AG04450 (cell line): ENCODE measurements around the gene SLC16A11. TPM values are rescaled to one million over a fixed set of nuclear protein-coding genes. Genes with fewer than 3 reads are reported as not detected.

Experiments
- CTCF ChIA-PET: fragments of 300-600, 350-600 bp; formaldehyde crosslinking; extraction: SDS; loops from one replicate; lab custom pipeline; 2022; ENCODE audit warnings: antibody characterized with exemption, inconsistent platforms; lab: Charles Lee
- POLR2A ChIA-PET: fragments of 350-600 bp; formaldehyde crosslinking; extraction: SDS; loops from one replicate; lab custom pipeline; 2021; ENCODE audit warnings: antibody characterized with exemption, inconsistent platforms; lab: Yijun Ruan, JAX
- DNase-seq: peaks from one replicate; pipeline ENCODE4 v3.0.0-alpha.2; 2011; ENCODE audit warnings: low read depth, low spot score
- H3K27ac ChIP-seq: one replicate; pipeline ENCODE4 v1.5.1; 2012; ENCODE audit warnings: low read depth, low read length, control low read depth
- H3K27me3 ChIP-seq: one replicate; pipeline ENCODE4 v1.6.0; 2012; ENCODE audit warnings: low read length; ENCODE audit not compliant: control insufficient read depth, insufficient read depth
- H3K4me3 ChIP-seq: 2 replicates; pipeline ENCODE4 v1.5.1; 2011; ENCODE audit warnings: mild to moderate bottlenecking, low read depth, low read length, control low read depth
- H3K9me3 ChIP-seq: 2 replicates; pipeline ENCODE4 v1.5.1; 2012; ENCODE audit warnings: low read length; ENCODE audit not compliant: control insufficient read depth, insufficient read depth
- polyA plus RNA-seq: library from polyadenylated mRNA; depleted of rRNA; stranded (reverse); fragments of >200 nt; gene quantifications from 2 replicates; pipeline ENCODE4 v1.2.3, GENCODE V29; 2011
- TF ChIP-seq, protein P1 (sequence below): IDR thresholded peaks from 2 replicates; pipeline ENCODE4 v1.5.1; 2011; ENCODE audit warnings: low read depth, low read length, control low read depth, inconsistent platforms

Gene SLC16A11
- polyA plus RNA-seq, 1 experiment, result not detected

DNA sequence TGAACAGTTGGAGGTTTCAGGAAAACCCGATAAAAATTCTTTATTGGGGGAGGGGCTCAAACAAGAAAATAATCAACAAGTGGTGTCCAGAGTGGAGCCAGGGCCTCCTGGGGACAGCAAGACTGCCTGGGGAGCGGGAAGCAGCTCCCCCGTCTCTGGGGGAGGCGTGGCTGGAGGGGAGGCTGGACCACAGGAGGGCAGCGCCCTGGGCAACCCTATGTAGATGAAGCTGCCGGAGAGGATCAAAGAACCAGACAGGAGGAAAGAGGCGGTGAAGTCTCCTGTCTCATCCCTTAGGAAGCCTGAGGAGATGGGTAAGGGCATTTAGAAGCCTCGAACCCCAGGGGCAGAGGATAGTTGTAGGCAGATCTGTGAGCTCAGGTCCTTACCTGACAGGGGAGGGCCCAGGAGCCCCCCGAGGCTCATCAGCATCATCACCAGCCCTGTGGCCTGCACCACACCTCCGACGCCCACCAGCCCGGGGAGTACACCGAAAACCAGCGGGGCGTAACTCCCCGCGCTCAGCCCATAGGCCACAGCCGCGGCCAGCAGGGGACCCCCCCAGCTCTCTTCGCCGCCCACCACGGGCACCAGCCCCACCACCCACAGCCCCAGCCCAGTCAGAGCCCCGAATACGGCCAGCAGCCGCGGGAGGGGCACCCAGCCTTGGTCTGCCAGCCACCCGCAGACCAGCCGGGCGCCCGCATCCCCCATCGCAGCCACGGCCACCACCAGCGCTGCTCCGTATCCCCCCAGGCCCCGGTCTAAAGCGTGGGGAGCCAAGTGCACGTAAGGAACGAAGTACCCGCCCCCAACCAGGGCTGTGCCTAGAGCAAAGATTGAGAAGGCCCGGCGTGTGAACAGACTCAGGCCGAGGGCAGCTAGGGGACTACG, 2.0 kb downstream of the SLC16A11 start:
- Histone ChIP-seq H3K4me3 (no peak overlapping the region), H3K27me3 (peaks cover 32% of the 10 kb centered on the region), H3K27ac (no peak overlapping the region), H3K9me3 (no peaks in the 10 kb centered on the region; the same call in 1 of the 2 replicates)
- ChIA-PET POLR2A (interaction anchor here (0.6 kb wide), 1 partner anchor 843 kb away, joined by 3 read pairs; no protein-coding TSS in a partner anchor), CTCF (interaction anchor here (0.9 to 1.2 kb wide), 3 partner anchors 92 to 136 kb away, joined by 3 read pairs; no protein-coding TSS in a partner anchor)
- TF ChIP-seq, protein P1, sequence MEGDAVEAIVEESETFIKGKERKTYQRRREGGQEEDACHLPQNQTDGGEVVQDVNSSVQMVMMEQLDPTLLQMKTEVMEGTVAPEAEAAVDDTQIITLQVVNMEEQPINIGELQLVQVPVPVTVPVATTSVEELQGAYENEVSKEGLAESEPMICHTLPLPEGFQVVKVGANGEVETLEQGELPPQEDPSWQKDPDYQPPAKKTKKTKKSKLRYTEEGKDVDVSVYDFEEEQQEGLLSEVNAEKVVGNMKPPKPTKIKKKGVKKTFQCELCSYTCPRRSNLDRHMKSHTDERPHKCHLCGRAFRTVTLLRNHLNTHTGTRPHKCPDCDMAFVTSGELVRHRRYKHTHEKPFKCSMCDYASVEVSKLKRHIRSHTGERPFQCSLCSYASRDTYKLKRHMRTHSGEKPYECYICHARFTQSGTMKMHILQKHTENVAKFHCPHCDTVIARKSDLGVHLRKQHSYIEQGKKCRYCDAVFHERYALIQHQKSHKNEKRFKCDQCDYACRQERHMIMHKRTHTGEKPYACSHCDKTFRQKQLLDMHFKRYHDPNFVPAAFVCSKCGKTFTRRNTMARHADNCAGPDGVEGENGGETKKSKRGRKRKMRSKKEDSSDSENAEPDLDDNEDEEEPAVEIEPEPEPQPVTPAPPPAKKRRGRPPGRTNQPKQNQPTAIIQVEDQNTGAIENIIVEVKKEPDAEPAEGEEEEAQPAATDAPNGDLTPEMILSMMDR, result no peak
- DNase-seq, result no peak

DNA sequence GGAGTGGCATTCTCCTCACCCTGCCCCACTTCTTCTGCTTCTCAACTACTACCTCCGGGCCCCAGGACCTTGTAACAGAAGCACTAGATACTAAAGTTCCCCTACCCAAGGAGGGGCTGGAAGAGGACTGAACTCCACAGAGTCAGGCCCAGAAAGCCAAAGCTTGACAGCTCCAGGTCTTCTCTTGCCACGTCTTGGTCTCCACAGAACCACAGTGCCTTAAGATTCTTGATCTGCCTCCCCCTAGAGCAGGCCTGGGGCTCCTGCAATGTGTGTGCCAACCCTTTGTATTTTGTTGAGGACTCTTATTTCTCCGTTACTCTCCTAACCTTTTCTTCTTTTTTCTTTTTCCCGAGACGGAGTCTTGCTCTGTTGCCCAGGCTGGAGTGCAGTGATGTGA, 4.1 kb downstream of the SLC16A11 start:
- CTCF ChIA-PET, result interaction anchor here (1.7 kb wide), 1 partner anchor 137 kb away, joined by 5 read pairs; no protein-coding TSS in a partner anchor
- DNase-seq, result no peak
- TF ChIP-seq, protein P1, result no peak
- Histone ChIP-seq H3K4me3 (no peak overlapping the region), H3K27ac (no peak overlapping the region), H3K9me3 (no peaks in the 10 kb centered on the region; the same call in 1 of the 2 replicates), H3K27me3 (peaks cover 23% of the 10 kb centered on the region)
- POLR2A ChIA-PET, result no interaction called here

DNA sequence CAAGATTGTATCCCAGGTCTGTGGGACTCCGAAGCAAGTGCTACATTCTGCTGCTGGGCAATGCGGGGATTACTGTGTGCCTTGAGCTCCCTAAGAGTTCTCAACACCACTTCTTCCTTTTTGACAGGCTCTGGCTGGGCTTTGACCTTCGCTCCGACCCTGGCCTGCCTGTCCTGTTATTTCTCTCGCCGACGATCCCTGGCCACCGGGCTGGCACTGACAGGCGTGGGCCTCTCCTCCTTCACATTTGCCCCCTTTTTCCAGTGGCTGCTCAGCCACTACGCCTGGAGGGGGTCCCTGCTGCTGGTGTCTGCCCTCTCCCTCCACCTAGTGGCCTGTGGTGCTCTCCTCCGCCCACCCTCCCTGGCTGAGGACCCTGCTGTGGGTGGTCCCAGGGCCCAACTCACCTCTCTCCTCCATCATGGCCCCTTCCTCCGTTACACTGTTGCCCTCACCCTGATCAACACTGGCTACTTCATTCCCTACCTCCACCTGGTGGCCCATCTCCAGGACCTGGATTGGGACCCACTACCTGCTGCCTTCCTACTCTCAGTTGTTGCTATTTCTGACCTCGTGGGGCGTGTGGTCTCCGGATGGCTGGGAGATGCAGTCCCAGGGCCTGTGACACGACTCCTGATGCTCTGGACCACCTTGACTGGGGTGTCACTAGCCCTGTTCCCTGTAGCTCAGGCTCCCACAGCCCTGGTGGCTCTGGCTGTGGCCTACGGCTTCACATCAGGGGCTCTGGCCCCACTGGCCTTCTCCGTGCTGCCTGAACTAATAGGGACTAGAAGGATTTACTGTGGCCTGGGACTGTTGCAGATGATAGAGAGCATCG, 5.6 kb downstream of the SLC16A11 start:
- H3K27me3 ChIP-seq, result peaks cover 13% of the 10 kb centered on the region
- no peaks in the 10 kb centered on the region; the same call in 1 of the 2 replicates for H3K9me3 ChIP-seq
- H3K27ac ChIP-seq, result no peak overlapping the region
- ChIA-PET CTCF (interaction anchor here (0.8 to 1.2 kb wide), 2 partner anchors 8 to 17 kb away, joined by 4 to 9 read pairs; no protein-coding TSS in a partner anchor), POLR2A (no interaction called here)
- no peak overlapping the region for H3K4me3 ChIP-seq
- TF ChIP-seq, protein P1, result no peak
- no peak for DNase-seq

DNA sequence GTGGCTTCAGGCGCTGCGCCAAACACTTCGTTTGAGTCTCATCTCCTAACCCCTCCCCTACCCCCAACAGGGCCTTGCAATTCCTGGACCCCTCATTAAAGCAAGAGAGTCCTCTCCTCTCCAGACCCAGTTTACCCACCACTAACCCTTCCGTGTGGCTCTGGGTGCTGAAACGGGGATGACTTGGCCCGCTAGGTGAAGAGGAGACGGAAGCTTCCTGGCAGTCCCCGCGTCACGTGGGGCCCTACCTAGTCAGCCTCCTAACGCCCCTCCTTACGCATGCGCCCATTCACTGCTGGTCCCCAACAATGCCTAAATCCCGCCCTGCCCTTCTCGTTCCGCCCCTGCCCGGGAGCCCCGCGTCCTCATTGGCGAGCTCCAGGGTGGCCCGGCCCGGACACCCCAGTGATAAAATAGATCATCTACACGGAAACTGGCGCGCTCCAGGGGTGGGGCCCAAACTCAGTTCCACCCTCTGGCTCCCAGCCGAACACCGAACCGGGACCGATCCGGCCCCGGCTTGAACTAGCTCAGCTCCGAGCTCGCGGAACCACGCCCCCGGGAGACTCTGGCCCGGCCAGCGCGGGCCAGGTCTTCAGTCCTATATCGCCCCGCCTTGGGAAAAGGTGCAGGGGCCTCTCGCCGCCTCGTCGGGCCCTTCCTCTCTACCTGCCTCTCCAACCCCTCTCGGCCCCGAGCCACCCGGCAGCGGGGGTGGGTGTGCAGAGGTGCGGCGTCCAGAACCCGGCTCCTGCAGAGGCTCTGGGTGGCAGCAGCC, 8.1 kb downstream of the SLC16A11 start, which contains the start of gene SLC16A13:
TSS of gene SLC16A13 (plus strand) at position 425 of the 778 bp plus-strand sequence. CDS start 368 bp downstream, outside the sequence.
- TF ChIP-seq, protein P1, result 0 out of 2 replicates have a peak, but pooled peaks have one; percentile 7
- H3K27me3 ChIP-seq, result no peaks in the 10 kb centered on the region
- H3K9me3 ChIP-seq, result no peaks in the 10 kb centered on the region; the same call in 1 of the 2 replicates
- peak within 1 kb of the TSS; percentile 75 for H3K27ac ChIP-seq
- peak; percentile 83 for DNase-seq
- POLR2A ChIA-PET, result interaction anchor here (0.6 kb wide), 2 partner anchors 147 to 184 kb away, joined by 3 read pairs; partner anchors contain the start of genes ACADVL and DLG4
- CTCF ChIA-PET, result interaction anchor here (1.0 to 1.7 kb wide), 3 partner anchors 10 to 31 kb away, joined by 3 to 22 read pairs (median 4); partner anchors contain the start of gene BCL6B
- H3K4me3 ChIP-seq, result peak within 1 kb of the TSS; percentile 84
